Activated CD4-positive, alpha-beta T cell treated with anti-CD3 and anti-CD28 coated beads, Interleukin-2, amount 10 ng/mL, durations not matched to agents 24 days and 14 days (primary cell): ENCODE data around the gene PLOD3. TPM values are rescaled to one million over a fixed set of nuclear protein-coding genes. Genes with fewer than 3 reads are reported as not detected.

Experiments
- DNase-seq: peaks from one replicate; pipeline ENCODE4 v3.0.0; 2022
- H3K27ac Mint-ChIP-seq: one replicate; pipeline ENCODE4 v1.8.0; 2022; ENCODE audit warnings: mild to moderate bottlenecking, mixed read lengths
- H3K27me3 Mint-ChIP-seq: one replicate; pipeline ENCODE4 v1.8.0; 2022; ENCODE audit warnings: mixed read lengths
- H3K36me3 Mint-ChIP-seq: one replicate; pipeline ENCODE4 v1.8.0; 2022; ENCODE audit warnings: low read depth, mild to moderate bottlenecking, mixed read lengths
- H3K4me1 Mint-ChIP-seq: one replicate; pipeline ENCODE4 v1.8.0; 2021; ENCODE audit warnings: mixed read lengths
- H3K4me3 Mint-ChIP-seq: one replicate; pipeline ENCODE4 v1.8.0; 2022; ENCODE audit warnings: mild to moderate bottlenecking, moderate library complexity, mixed read lengths
- H3K9me3 Mint-ChIP-seq: one replicate; pipeline ENCODE4 v1.8.0; 2021; ENCODE audit warnings: mixed read lengths
- intact Hi-C: fragments of 100-400 bp; cut with micrococcal nuclease; formaldehyde crosslinking; loops from one replicate; pipeline ENCODE4 v1.15.1; 2023
- total RNA-seq: library from RNA; stranded (reverse); gene quantifications from 2 replicates; pipeline ENCODE4 v1.2.3, GENCODE V29; 2022

Gene PLOD3
- total RNA-seq, 1 donor from 2014 or later = 93.6 TPM

GRCh38 chr7:101197991-101198390 lies 19.4 kb downstream of the PLOD3 start:
- intact Hi-C loops = no loop called here
- no peaks in the 10 kb centered on the region for H3K36me3 Mint-ChIP-seq

DNA sequence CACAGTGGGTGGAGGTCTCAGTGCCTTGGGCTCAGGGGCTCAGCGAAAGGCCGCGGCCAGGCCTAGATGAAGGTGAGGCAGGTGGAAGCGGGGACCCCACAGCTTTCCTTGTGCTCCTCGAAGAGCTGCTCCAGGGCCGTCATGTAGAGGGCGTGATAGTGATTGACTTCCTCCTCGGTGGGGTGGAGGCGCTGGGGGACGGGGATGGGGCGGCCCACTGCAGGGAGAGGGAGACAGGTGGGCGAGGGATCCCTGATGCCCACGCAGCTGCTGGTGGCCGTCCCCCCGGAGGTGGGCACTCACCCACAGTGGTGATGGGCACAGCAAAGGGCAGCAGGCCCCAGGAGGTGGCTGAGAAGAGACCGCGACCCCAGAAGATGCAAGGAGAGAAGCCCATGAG lies 21.5 kb downstream of the PLOD3 start:
- intact Hi-C loops = no loop called here
- Mint-ChIP-seq H3K27me3 (peaks cover 14% of the 10 kb centered on the region), H3K36me3 (no peaks in the 10 kb centered on the region), H3K9me3 (no peaks in the 10 kb centered on the region), H3K4me3 (no peak overlapping the region), H3K27ac (no peak overlapping the region), H3K4me1 (peaks cover 3% of the 10 kb centered on the region)
- no peak for DNase-seq

More at GRCh38 chr7:101197991-101198390, 19.4 kb downstream of the PLOD3 start:
- peaks cover 2% of the 10 kb centered on the region for H3K4me1 Mint-ChIP-seq
- no peak overlapping the region for H3K4me3 Mint-ChIP-seq
- no peak for DNase-seq
- H3K9me3 Mint-ChIP-seq = no peaks in the 10 kb centered on the region
- H3K27me3 Mint-ChIP-seq = peaks cover 23% of the 10 kb centered on the region
- no peak overlapping the region for H3K27ac Mint-ChIP-seq

DNA sequence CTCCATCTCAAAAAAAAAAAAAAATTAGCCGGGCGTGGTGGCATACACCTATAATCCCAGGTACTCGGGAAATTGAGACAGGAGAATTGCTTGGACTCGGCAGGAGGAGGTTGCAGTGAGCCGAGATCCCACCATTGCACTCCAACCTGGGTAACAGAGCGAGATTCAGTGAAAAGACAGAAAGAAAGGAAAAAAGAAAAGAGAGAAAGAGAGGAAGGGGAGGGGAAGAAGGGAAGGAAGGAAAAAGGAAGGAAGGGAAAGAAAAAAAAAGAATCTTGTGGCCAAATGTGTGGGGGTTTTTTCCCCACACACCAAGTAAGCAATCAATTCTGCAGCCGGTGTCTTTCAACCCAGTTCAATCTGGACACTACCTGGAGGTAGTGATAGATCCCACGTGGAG lies 28.3 kb downstream of the PLOD3 start:
- Mint-ChIP-seq H3K4me3 (no peak overlapping the region), H3K27me3 (peaks cover 14% of the 10 kb centered on the region), H3K9me3 (no peaks in the 10 kb centered on the region), H3K4me1 (peaks cover 2% of the 10 kb centered on the region), H3K36me3 (no peaks in the 10 kb centered on the region), H3K27ac (no peak overlapping the region)
- no peak for DNase-seq
- intact Hi-C loops = no loop called here

GRCh38 chr7:101186844-101187428 lies 30.4 kb downstream of the PLOD3 start:
- Mint-ChIP-seq H3K27ac (no peak overlapping the region), H3K27me3 (peaks cover 21% of the 10 kb centered on the region), H3K9me3 (no peaks in the 10 kb centered on the region), H3K36me3 (no peaks in the 10 kb centered on the region), H3K4me1 (no peaks in the 10 kb centered on the region), H3K4me3 (no peak overlapping the region)
- intact Hi-C loops = no loop called here
- no peak for DNase-seq

DNA sequence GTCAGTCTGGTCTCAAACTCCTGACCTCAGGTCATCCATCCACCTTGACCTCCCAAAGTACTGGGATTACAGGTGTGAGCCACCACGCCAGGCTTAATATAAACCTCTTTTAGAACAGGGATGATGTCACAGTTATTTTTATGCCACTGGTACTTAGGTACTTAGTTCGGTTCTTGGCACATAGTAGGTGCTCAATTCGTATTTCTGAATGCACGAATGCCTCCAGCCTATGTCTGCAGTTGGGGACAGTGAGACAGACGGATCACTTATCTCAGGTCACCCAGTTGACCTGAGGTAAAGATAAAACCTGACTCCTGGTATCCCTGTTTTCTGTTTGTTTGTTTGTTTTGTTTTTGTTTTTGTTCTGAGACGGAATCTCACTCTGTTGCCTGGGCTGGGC lies 31.2 kb downstream of the PLOD3 start:
- Mint-ChIP-seq H3K27ac (no peak overlapping the region), H3K36me3 (no peaks in the 10 kb centered on the region), H3K4me1 (no peaks in the 10 kb centered on the region), H3K27me3 (peaks cover 22% of the 10 kb centered on the region), H3K9me3 (no peaks in the 10 kb centered on the region), H3K4me3 (no peak overlapping the region)
- no peak for DNase-seq
- intact Hi-C loops = no loop called here

GRCh38 chr7:101185258-101185839 lies 32.0 kb downstream of the PLOD3 start:
- Mint-ChIP-seq H3K4me1 (peaks cover 4% of the 10 kb centered on the region), H3K27me3 (peaks cover 29% of the 10 kb centered on the region), H3K9me3 (no peaks in the 10 kb centered on the region), H3K27ac (no peak overlapping the region), H3K36me3 (no peaks in the 10 kb centered on the region), H3K4me3 (no peak overlapping the region)
- DNase-seq = no peak
- intact Hi-C loops = no loop called here

GRCh38 chr7:101180130-101180755 lies 37.1 kb downstream of the PLOD3 start, which contains the start of gene NAT16:
Gene NAT16, minus strand, starts transcription at chr7:101180293. Its CDS starts 5,486 bp downstream, at chr7:101174807.
- H3K27ac Mint-ChIP-seq = no peak within 1 kb of the TSS
- H3K27me3 Mint-ChIP-seq = peaks cover 64% of the 10 kb centered on the region
- H3K9me3 Mint-ChIP-seq = no peaks in the 10 kb centered on the region
- H3K36me3 Mint-ChIP-seq = no peaks in the 10 kb centered on the region
- DNase-seq = no peak
- peak within 1 kb of the TSS; percentile 23 for H3K4me3 Mint-ChIP-seq
- intact Hi-C loops = no loop called here
- H3K4me1 Mint-ChIP-seq = peaks cover 6% of the 10 kb centered on the region

- H3K9me3 Mint-ChIP-seq = no peaks in the 10 kb centered on the region
- intact Hi-C loops = loop anchor here (10.0 kb wide), 1 partner anchor 125 kb away; no protein-coding TSS in a partner anchor
- no peak overlapping the region for H3K4me3 Mint-ChIP-seq
- no peak overlapping the region for H3K27ac Mint-ChIP-seq
- H3K4me1 Mint-ChIP-seq = peaks cover 6% of the 10 kb centered on the region
- H3K36me3 Mint-ChIP-seq = no peaks in the 10 kb centered on the region
- H3K27me3 Mint-ChIP-seq = peaks cover 65% of the 10 kb centered on the region
- DNase-seq = no peak
Observed at GRCh38 chr7:101179713-101180112, 37.7 kb downstream of the PLOD3 start.

DNA sequence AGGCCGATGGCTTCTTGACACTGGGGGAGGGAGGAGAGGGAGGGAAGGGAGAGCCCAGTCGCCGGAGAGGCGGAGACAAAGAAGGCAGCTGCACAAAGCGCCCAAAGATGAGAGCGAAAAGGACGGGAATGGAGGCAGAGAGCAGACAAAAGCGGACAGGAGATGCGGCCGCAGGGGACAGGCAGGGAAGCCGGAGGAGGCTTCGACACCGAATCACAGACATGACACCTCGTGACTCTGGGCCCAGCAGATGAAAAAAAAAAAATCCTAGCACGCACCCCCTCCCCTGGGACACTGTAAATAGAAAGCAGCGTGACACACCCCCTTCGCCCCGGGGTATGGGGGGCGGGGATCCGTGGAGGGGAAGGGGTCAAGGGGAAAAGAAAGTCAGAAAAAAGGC lies 38.3 kb downstream of the PLOD3 start:
- no peak overlapping the region for H3K27ac Mint-ChIP-seq
- H3K4me1 Mint-ChIP-seq = peaks cover 8% of the 10 kb centered on the region
- intact Hi-C loops = loop anchor here (10.0 kb wide), 1 partner anchor 126 kb away; no protein-coding TSS in a partner anchor
- no peaks in the 10 kb centered on the region for H3K9me3 Mint-ChIP-seq
- H3K36me3 Mint-ChIP-seq = no peaks in the 10 kb centered on the region
- no peak for DNase-seq
- peak overlapping the region; percentile 23 for H3K4me3 Mint-ChIP-seq
- H3K27me3 Mint-ChIP-seq = peaks cover 69% of the 10 kb centered on the region

GRCh38 chr7:101177644-101178043 lies 39.7 kb downstream of the PLOD3 start:
- no peaks in the 10 kb centered on the region for H3K9me3 Mint-ChIP-seq
- intact Hi-C loops = loop anchor here (10.0 kb wide), 1 partner anchor 127 kb away; no protein-coding TSS in a partner anchor
- H3K27ac Mint-ChIP-seq = no peak overlapping the region
- H3K4me1 Mint-ChIP-seq = peaks cover 13% of the 10 kb centered on the region
- no peak for DNase-seq
- peaks cover 78% of the 10 kb centered on the region for H3K27me3 Mint-ChIP-seq
- H3K36me3 Mint-ChIP-seq = no peaks in the 10 kb centered on the region
- H3K4me3 Mint-ChIP-seq = no peak overlapping the region

DNA sequence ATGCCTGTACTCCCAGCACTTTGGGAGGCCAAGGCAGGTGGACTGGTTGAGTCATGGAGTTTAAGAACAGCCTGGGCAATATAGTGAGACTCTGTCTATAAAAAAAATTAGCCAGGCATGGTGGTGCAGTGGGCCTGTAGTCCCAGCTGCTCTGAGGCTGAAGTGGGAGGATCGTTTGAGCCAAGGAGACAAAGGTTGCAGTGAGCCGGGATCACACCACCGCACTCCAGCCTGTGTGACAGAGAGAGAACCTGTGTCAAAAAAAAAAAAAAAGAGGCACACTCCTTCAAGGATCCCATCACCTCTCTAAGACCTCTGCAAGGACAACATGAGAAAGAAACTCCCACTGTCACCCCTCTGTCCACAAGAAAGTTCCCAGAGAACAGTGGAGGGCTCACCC lies 41.7 kb downstream of the PLOD3 start:
- Mint-ChIP-seq H3K9me3 (no peaks in the 10 kb centered on the region), H3K4me1 (peaks cover 25% of the 10 kb centered on the region), H3K27ac (no peak overlapping the region), H3K36me3 (no peaks in the 10 kb centered on the region), H3K27me3 (peaks cover 79% of the 10 kb centered on the region), H3K4me3 (no peak overlapping the region)
- DNase-seq = no peak
- intact Hi-C loops = loop anchor here (10.0 kb wide), 1 partner anchor 129 kb away; no protein-coding TSS in a partner anchor

- peak overlapping the region; percentile 41 for H3K4me3 Mint-ChIP-seq
- H3K36me3 Mint-ChIP-seq = no peaks in the 10 kb centered on the region
- no peak for DNase-seq
- intact Hi-C loops = loop anchor here (1.0 to 10.0 kb wide), 2 partner anchors 9 to 130 kb away; partner anchors contain the start of gene VGF
- H3K4me1 Mint-ChIP-seq = peaks cover 32% of the 10 kb centered on the region
- H3K27ac Mint-ChIP-seq = no peak overlapping the region
- peaks cover 84% of the 10 kb centered on the region for H3K27me3 Mint-ChIP-seq
- no peaks in the 10 kb centered on the region for H3K9me3 Mint-ChIP-seq
Observed at GRCh38 chr7:101174322-101174854, 43.0 kb downstream of the PLOD3 start.

DNA sequence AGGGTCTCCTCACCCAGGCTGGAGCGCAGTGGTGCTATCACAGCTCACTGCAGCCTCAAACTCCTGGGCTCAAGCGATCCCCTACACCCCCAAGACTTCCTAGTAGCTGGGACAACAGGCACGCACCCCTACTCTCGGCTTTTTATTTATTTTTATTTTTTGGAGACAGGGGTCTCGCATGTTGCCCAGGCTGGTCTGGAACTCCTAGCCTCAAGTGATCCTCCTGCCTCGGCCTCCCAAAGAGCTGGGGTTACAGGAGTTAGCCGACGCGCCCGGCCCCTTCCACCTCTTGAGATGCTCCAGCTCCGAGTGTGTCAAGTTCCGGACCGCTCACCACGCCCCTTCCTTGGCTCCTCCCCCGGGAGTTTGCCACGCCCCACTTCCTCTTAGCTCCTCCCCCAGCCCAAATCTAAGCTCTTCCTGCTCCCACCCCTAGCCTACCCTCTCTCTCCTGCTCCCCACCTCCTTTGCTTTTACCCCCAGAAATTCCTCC lies 43.6 kb downstream of the PLOD3 start:
- no peak overlapping the region for H3K27ac Mint-ChIP-seq
- H3K36me3 Mint-ChIP-seq = no peaks in the 10 kb centered on the region
- H3K4me1 Mint-ChIP-seq = peaks cover 34% of the 10 kb centered on the region
- H3K9me3 Mint-ChIP-seq = no peaks in the 10 kb centered on the region
- intact Hi-C loops = loop anchor here (1.0 to 10.0 kb wide), 2 partner anchors 8 to 131 kb away; partner anchors contain the start of gene VGF
- peak overlapping the region; percentile 41 for H3K4me3 Mint-ChIP-seq
- H3K27me3 Mint-ChIP-seq = peaks cover 83% of the 10 kb centered on the region
- peak; percentile 94 for DNase-seq
